Omental fat pad (tissue), 4 donors: Measurements from ENCODE around the gene PTGIS. TPM values are rescaled to one million over a fixed set of nuclear protein-coding genes. Genes with fewer than 3 reads are reported as not detected.

Experiments
- ATAC-seq: fragments of 150-250 bp; one replicate; pipeline ENCODE4 v1.9.1; 2016; ENCODE audit warnings: mild to moderate bottlenecking, moderate library complexity; ENCODE audit not compliant: low FRiP score
- DNase-seq: peaks from one replicate; pipeline ENCODE4 v3.0.0-alpha.2; 2019; ENCODE audit warnings: low spot score
- CTCF ChIP-seq, 3 donors: fragments of 450-650 bp; IDR thresholded peaks; one replicate each; pipeline ENCODE4 v1.5.1; 2016 to 2017; ENCODE audit warnings: antibody characterized with exemption in 3 of 3, mild to moderate bottlenecking in 3 of 3, moderate library complexity in 2 of 3
- total RNA-seq, 4 donors: library from RNA; depleted of rRNA; stranded (reverse); fragments of >200 nt; gene quantifications; one replicate each; pipeline ENCODE4 v1.1.0, GENCODE V29; 2016

PTGIS gene
- total RNA-seq, 4 donors from 2014 or later: 77.7 to 229 (median 113) TPM

- ATAC-seq (no peak), DNase-seq (no peak)
- TF ChIP-seq CTCF (IDR thresholded peaks at IDR 0.05): no peak
Measured at GRCh38 chr20:49548371-49548947, 19.5 kb downstream of the PTGIS start.

DNA sequence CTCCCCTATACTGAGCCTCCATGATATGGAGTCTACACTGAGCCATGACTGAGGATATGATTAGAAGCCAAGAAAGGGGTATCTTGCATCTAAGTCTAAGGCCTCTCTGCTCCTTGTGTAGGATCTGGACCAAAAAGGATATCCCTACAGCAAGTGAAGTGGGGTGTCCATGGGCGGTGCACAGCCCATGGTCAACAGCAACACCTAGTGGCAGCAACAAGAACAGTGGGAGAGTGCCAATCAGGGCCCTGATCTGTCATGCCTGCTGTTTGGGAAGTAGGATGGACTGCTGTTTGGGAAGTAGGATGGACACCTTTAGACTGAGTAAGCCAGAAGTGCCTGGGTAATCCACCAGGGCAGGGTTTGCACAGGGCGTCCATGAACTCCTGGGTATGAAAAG lies 22.4 kb downstream of the PTGIS start:
- DNase-seq (no peak), ATAC-seq (no peak)
- TF ChIP-seq CTCF (IDR thresholded peaks at IDR 0.05): no peak

DNA sequence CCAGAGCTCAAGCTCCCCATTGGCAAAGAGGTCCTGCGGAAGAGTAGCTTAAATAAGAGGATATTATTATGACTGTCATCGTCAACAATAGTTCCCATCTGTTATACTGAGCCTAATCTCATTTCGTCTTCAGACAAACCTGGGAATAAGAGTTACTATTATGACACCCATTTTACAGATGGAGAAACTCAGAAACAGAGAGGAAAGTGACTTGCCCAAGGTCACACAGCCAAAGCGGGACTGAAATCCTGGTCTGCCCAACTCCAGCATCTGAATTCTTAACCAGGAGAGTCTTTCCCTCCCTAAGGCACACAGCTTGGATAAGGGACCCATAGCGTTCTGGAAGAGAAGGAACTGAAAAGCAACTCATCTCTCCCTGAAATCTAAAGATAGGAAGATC lies 23.4 kb downstream of the PTGIS start:
- ATAC-seq (no peak), DNase-seq (no peak)
- no peak for TF ChIP-seq CTCF (IDR thresholded peaks at IDR 0.05)

- TF ChIP-seq CTCF (IDR thresholded peaks at IDR 0.05): no peak
- DNase-seq: no peak
- no peak for ATAC-seq
Measured at GRCh38 chr20:49543858-49544437, 24.0 kb downstream of the PTGIS start.

DNA sequence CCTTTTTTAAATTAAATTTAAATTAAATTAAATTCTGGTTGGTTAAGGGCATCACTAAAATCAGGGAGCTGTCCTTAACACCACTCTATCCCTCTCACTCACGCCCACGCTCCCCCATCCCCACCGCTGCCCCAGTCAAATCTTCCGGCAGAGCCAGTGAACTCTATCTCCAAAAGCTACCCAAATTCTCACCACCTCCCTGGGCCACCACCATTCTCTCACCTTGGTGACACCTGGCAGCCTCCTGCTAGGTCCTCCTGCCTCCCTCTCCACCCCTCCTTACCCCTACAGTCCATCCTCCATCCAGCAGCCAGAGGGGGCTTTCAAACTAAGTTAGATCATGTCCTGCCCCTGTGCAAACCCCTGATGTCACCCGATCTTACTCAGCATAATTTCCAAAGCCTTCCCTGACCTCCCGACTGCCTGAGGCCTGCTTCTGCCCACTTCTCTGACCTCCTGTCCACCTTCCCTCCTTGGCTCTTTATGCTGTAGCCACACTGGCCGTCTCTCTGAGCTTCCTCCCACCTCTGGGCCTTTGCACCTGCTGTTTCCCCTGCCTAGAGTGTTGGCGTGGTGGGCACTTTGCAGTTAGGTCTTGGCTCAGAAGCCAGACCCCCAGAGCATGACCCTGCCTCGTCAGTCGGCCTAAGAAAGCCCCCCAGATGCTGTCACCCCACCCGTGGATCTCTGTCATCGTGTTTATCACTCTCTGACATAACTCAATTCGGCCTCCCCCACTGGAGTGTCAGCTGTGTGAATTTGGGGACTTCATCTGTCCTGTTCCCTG lies 24.7 kb downstream of the PTGIS start:
- ATAC-seq (no peak), DNase-seq (no peak)
- no peak for TF ChIP-seq CTCF (IDR thresholded peaks at IDR 0.05)

DNA sequence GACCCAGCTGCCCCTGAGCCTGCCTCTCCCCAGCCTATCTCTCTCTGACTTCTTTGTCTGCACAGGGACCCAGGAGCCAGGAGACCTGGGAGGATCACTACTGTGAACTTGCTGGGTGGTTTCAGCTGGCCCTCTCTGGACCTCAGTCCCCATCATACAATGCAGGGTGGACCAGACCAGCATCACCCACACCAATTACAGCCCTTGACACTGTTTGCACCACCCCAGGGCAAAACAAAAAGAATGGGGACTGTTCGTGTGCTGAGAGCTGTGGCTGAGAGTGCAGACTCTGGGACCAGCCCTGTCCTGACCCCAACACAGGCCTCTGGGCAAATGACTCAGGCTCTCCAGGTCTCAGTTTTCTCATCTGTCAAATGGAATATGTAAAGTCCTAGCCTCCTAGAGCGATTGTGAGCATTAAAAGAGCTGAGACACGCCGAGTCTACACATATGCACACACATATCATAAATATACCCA lies 25.4 kb downstream of the PTGIS start:
- no peak for DNase-seq
- TF ChIP-seq CTCF (IDR thresholded peaks at IDR 0.05): no peak
- ATAC-seq: no peak
